ENCODE results near the gene P2RX5. TPM values are rescaled to one million over a fixed set of nuclear protein-coding genes. Genes with fewer than 3 reads are reported as not detected.

The P2RX5 gene
- total RNA-seq, 1 donor from 2014 or later: 1.8 TPM

DNA sequence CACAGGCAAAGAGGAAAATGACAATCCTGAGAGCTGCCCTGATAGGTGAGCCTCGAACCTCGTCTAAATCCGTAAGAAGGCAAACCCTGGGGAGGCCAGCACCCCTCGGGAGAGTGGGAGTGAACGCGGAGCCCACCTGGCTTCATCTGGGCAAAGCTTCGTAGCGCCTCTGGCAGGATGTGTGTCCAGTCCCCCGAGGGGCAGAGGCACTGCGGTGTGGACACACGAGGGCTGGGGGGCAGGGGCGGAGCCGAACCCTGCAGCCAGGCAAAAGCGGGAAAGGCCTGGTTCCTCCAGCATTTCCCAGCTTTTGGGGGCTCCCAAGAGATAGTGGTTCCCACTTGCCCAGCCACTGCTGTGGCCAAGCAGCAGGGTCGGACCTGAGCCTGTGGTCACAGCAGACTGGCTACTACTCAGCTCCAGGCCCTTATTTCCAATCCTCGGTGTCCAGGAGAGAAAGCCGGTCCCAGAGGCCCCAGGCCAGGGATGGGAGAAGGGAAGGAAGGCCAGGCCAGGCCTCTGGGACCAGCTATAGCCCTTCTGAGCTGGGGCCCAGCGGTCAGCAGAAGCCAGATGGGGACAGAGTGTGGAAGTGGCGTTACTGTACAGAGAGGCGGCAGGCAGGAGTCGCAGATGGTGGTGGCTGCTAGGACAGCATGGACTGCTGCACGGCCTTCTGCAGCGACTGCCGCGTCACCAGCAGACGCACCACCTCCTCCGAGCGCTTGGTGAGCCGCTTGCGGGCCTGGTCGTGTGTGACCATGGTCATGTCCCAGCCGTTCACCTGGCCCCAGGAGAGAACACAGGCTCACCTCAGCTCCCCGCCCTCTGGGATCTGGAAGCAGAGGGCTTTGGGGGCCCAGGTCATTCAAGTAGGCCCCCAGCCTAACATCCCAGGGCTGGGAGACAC, 32.6 kb downstream of the P2RX5 start:
- intact Hi-C loops (cut with DNase I): no loop called here
- no peak for DNase-seq (ENCODE audit: low spot score)
- no peak for ATAC-seq

GRCh38 chr17:3660311-3660891, 35.6 kb downstream of the P2RX5 start:
- DNase-seq (ENCODE audit: low spot score) (no peak), ATAC-seq (peak; percentile 10)
- intact Hi-C loops (cut with DNase I): no loop called here

- intact Hi-C loops (cut with DNase I): loop anchor here (10.0 kb wide), 1 partner anchor 115 kb away; no protein-coding TSS in a partner anchor
- DNase-seq (ENCODE audit: low spot score): peak; percentile 89
- peak; percentile 87 for ATAC-seq
Observed at GRCh38 chr17:3659541-3660111, 36.3 kb downstream of the P2RX5 start.

DNA sequence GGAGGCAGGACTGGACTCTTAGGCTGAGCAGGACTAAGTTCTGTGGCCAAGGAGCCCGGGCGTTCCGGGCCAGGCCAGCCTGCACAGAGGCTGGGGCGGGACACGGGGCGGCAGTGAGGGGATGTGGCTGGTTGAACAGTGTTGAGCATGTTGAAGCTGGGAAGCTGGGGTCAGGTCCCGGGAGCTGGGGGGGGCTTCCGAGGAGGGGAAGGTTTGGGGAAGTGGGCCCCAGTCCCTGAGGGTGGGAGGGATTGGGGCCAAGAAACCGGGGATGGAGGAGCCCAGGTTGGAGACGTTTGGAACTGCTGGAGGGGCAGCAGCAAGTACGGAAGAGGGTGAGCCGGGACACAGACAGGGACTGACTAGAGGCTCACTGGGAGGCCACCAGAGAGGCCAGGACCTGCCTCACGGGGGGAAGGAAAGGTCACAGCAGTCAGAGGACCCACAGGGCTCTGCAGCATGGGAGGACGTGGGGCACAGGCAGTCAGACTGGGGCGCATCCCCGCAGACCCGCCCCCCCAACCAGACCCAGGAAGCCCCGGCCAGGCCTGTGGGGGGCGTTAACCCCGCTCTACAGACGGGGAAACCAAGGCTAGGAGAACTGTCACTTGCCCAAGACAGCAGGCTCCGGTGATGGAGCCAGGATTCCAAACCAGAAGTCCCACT, 37.0 kb downstream of the P2RX5 start:
- DNase-seq (ENCODE audit: low spot score) (no peak), ATAC-seq (peak; percentile 56)
- intact Hi-C loops (cut with DNase I): loop anchor here (10.0 kb wide), 1 partner anchor 114 kb away; no protein-coding TSS in a partner anchor

DNA sequence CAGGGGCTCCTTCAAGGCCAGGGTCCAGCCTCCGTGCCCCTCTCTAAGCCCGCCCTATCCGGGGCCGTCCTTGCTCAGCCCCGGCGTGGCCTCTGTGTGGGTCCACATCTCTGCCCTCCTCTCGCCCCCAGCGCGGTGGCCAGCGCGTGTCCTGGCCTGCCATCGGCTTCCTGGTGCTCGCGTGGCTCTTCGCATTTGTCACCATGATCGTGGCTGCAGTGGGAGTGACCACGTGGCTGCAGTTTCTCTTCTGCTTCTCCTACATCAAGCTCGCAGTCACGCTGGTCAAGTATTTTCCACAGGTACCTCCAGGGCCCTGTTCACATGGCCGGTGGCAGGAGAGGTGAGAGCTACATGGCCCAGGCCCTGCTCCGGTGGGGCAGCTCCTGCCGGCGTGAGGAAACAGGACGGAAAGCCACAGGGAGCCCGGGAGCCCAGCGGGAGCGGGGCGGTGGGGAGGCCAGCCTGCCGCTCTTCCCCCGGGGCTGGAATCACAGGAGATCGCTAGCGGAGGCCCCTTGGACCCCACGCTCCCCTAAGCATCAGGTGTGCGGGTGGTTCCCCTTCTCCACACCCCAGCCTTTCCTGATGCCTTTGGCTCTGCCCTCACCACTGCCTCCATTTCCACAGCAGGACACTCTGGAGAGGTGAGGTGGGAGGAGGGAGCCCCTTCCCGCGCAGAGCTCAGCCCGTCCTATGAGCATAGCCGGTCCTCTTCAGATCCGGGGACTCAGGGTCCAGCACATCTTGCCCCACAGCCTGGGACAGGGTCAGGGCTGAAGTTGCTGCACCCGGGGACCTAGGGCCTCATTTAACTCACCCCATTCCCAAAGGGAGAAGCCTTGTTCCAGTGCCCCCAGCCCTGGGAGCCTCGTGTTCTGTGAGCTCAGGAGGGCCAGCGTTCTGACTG, 37.8 kb downstream of the P2RX5 start:
- intact Hi-C loops (cut with DNase I): loop anchor here (10.0 kb wide), 1 partner anchor 113 kb away; no protein-coding TSS in a partner anchor
- DNase-seq (ENCODE audit: low spot score): no peak

GRCh38 chr17:3657588-3657869, 38.4 kb downstream of the P2RX5 start:
- ATAC-seq (no peak), DNase-seq (ENCODE audit: low spot score) (no peak)
- intact Hi-C loops (cut with DNase I): loop anchor here (10.0 kb wide), 1 partner anchor 113 kb away; no protein-coding TSS in a partner anchor

More for the DNA sequence above, 37.8 kb downstream of the P2RX5 start:
- no peak for ATAC-seq

DNA sequence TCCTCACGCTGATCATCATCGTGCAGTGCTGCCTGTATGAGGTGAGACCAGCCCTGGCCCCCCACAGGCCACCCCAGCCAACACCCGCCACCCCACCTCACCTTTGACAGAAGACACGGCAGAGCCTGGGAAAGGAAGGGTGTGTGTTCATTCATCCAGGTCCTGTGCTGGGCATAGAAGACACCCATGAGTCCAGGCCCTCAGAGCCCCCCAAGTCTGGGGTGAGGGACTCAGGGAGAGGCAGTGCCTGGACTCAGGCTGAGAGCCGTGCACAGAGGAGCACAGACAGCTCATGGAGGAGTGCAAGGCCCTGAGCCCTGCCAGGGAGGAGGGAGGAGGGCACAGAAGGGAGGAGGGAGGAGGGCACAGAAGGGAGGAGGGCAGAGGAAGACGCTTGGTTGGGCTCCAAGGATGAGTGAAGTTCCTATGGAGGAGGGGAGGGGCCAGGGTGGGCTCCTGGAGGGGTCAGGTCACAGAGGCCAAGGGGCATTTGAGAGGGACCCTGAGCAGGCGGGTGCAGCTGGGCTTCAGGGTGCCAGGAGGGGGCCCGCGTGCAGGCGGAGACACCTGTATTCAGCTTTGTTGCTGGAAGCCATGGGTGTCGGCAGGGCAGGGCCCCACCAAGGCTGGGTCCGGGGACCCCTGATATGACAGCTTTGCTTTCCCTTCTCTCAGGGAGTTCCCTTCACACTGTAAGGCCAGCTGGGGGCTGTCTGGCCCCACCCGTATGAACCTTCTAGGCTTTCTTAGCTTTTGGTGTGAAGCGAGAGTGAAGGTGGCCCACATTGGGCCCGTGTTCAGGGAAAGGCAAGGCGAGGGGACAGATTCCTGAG, 39.0 kb downstream of the P2RX5 start:
- no peak for ATAC-seq
- DNase-seq (ENCODE audit: low spot score): no peak
- intact Hi-C loops (cut with DNase I): loop anchor here (10.0 kb wide), 1 partner anchor 112 kb away; no protein-coding TSS in a partner anchor

- ATAC-seq (no peak), DNase-seq (ENCODE audit: low spot score) (no peak)
- intact Hi-C loops (cut with DNase I): loop anchor here (10.0 kb wide), 1 partner anchor 112 kb away; no protein-coding TSS in a partner anchor
Observed at GRCh38 chr17:3656353-3656752, 39.6 kb downstream of the P2RX5 start.

- ATAC-seq (no peak), DNase-seq (ENCODE audit: low spot score) (no peak)
- intact Hi-C loops (cut with DNase I): loop anchor here (10.0 kb wide), 1 partner anchor 111 kb away; no protein-coding TSS in a partner anchor
Observed at GRCh38 chr17:3655766-3656165, 40.2 kb downstream of the P2RX5 start.

DNA sequence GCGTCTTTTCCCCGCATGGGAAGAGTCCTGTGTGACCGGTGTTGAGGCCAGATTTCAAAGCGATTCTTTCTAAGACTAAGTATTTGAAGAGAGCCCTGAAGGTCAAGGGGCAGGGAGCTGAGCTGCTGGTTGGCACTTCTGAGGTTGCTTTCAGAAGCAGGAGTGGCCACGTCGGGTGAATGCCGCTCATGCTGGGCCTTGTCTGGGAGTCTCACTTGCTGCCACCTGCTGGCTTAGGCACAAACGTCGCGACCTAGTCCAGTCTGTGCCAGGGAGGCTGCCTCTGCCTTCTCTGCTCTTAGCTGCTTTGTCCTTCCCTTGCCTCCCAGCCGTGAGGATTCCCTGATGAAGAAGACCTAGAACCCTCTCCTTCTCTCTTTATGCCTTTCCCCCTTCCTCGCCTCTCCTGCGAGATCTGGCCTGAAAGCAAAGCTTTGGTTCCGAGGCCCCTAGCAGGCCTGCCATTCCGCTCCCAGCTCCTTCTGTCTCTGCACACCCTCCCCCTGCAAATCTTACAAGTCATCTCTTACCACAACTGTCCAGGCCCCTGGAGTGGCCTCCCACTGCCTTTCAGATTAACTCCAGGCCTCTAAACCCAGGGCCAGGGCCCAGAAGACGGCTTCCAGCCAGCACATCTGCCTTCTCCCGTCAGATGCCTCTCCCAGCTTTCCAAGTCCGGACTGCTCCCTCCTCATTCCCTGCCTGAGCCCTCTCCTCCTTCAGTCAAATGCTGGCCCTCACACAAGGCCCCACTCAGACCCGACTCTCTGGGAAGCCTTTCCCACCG, 48.0 kb downstream of the P2RX5 start:
- intact Hi-C loops (cut with DNase I): no loop called here
- DNase-seq (ENCODE audit: low spot score) (no peak), ATAC-seq (peak; percentile 81)

- ATAC-seq: no peak
- no peak for DNase-seq (ENCODE audit: low spot score)
- intact Hi-C loops (cut with DNase I): no loop called here
Observed at GRCh38 chr17:3647251-3647650, 48.7 kb downstream of the P2RX5 start.

- ATAC-seq (no peak), DNase-seq (ENCODE audit: low spot score) (no peak)
- intact Hi-C loops (cut with DNase I): no loop called here
Observed at GRCh38 chr17:3645310-3645709, 50.6 kb downstream of the P2RX5 start.

GRCh38 chr17:3643889-3644349, 52.0 kb downstream of the P2RX5 start:
- intact Hi-C loops (cut with DNase I): no loop called here
- no peak for ATAC-seq
- no peak for DNase-seq (ENCODE audit: low spot score)

- DNase-seq (ENCODE audit: low spot score): no peak
- intact Hi-C loops (cut with DNase I): no loop called here
- no peak for ATAC-seq
Observed at GRCh38 chr17:3641717-3642486, 54.1 kb downstream of the P2RX5 start.

- ATAC-seq: no peak
- DNase-seq (ENCODE audit: low spot score): no peak
- intact Hi-C loops (cut with DNase I): no loop called here
Observed at GRCh38 chr17:3641014-3641413, 54.9 kb downstream of the P2RX5 start.
